IPS-NIHi7 (cell line): ENCODE results near the gene MYO6.
A peak's percentile ranks its signal among the peaks of the same experiment; 100 is the strongest.

Experiments used
- DNase-seq: peaks from one replicate; pipeline ENCODE4 v3.0.0; 2012; ENCODE audit warnings: mixed read lengths; ENCODE audit errors: extremely low spot score

Gene MYO6

GRCh38 chr6:75827163-75827562, 78.1 kb downstream of the MYO6 start:
- DNase-seq: no peak

GRCh38 chr6:75830959-75831885, 82.2 kb downstream of the MYO6 start:
- no peak for DNase-seq

- no peak for DNase-seq
Measured at GRCh38 chr6:75834447-75834846, 85.4 kb downstream of the MYO6 start.

- DNase-seq: no peak
Measured at GRCh38 chr6:75842191-75842590, 93.2 kb downstream of the MYO6 start.

- DNase-seq: no peak
Measured at GRCh38 chr6:75842732-75843131, 93.7 kb downstream of the MYO6 start.

GRCh38 chr6:75843396-75843795, 94.4 kb downstream of the MYO6 start:
- DNase-seq: no peak

- no peak for DNase-seq
Measured at GRCh38 chr6:75848274-75848673, 99.2 kb downstream of the MYO6 start.

- no peak for DNase-seq
Measured at GRCh38 chr6:75849329-75850025, 100.4 kb downstream of the MYO6 start.

GRCh38 chr6:75850026-75850833, 101.2 kb downstream of the MYO6 start:
- no peak for DNase-seq

- no peak for DNase-seq
Measured at GRCh38 chr6:75852721-75853120, 103.7 kb downstream of the MYO6 start.

- no peak for DNase-seq
Measured at GRCh38 chr6:75853806-75854205, 104.8 kb downstream of the MYO6 start.

GRCh38 chr6:75855052-75855451, 106.0 kb downstream of the MYO6 start:
- DNase-seq: peak; percentile 15

GRCh38 chr6:75856902-75857301, 107.9 kb downstream of the MYO6 start:
- no peak for DNase-seq

GRCh38 chr6:75863001-75863400, 114.0 kb downstream of the MYO6 start:
- DNase-seq: no peak

- DNase-seq: no peak
Measured at GRCh38 chr6:75863784-75864183, 114.7 kb downstream of the MYO6 start.

GRCh38 chr6:75864446-75864845, 115.4 kb downstream of the MYO6 start:
- no peak for DNase-seq

- no peak for DNase-seq
Measured at GRCh38 chr6:75870389-75870788, 121.3 kb downstream of the MYO6 start.

- DNase-seq: no peak
Measured at GRCh38 chr6:75874224-75874623, 125.2 kb downstream of the MYO6 start.

- DNase-seq: no peak
Measured at GRCh38 chr6:75876152-75876551, 127.1 kb downstream of the MYO6 start.

GRCh38 chr6:75880305-75880704, 131.3 kb downstream of the MYO6 start:
- DNase-seq: no peak

GRCh38 chr6:75882734-75883133, 133.7 kb downstream of the MYO6 start:
- no peak for DNase-seq

GRCh38 chr6:75884822-75885221, 135.8 kb downstream of the MYO6 start:
- DNase-seq: no peak
